CD4-positive, alpha-beta T cell (primary cell): ENCODE measurements around the gene ATP5MG. TPM values are rescaled to one million over a fixed set of nuclear protein-coding genes. Genes with fewer than 3 reads are reported as not detected.

Source experiments
- ATAC-seq: fragments of 200-7000 bp; cut with Tn5 transposase; one replicate; pipeline ENCODE4 v1.10.0; 2022; ENCODE audit warnings: mild to moderate bottlenecking; ENCODE audit not compliant: poor library complexity
- CTCF ChIA-PET: fragments of 350-600 bp; sonication (Branson Sonifier 250); formaldehyde crosslinking; loops from one replicate; lab custom pipeline; 2021; ENCODE audit warnings: antibody characterized with exemption, inconsistent platforms; lab: Charles Lee
- POLR2A ChIA-PET: fragments of 350-600 bp; sonication (Branson Sonifier 250); formaldehyde crosslinking; loops from one replicate; lab custom pipeline; 2021; ENCODE audit warnings: antibody characterized with exemption, inconsistent platforms; lab: Charles Lee
- DNase-seq, 14 experiments: peaks; one replicate each; pipeline ENCODE4 v3.0.0-alpha.2; 2013 to 2020; ENCODE audit warnings: mixed read lengths in 2 of 14
- H3K27ac ChIP-seq, 2 donors: one replicate each; pipeline versions ENCODE4 v1.5.1 to v1.7.0; 2013; ENCODE audit warnings: low read length in 2 of 2, low read depth in 1 of 2, mild to moderate bottlenecking in 1 of 2
- H3K27me3 ChIP-seq, 2 experiments: 1 replicate in 1 of 2; 2 replicates in 1 of 2; pipeline versions ENCODE4 v1.6.1 to v1.7.0; 2013; ENCODE audit warnings: low read length in 2 of 2, control low read depth in 1 of 2, mild to moderate bottlenecking in 1 of 2, moderate library complexity in 1 of 2; ENCODE audit not compliant: insufficient read depth in 2 of 2, control insufficient read depth in 1 of 2
- H3K36me3 ChIP-seq: one replicate; pipeline ENCODE4 v1.6.1; 2013; ENCODE audit warnings: low read length, control low read depth; ENCODE audit not compliant: insufficient read depth
- H3K4me1 ChIP-seq: one replicate; pipeline ENCODE4 v1.6.1; 2013; ENCODE audit warnings: low read length, control low read depth; ENCODE audit not compliant: insufficient read depth
- H3K4me3 ChIP-seq: one replicate; pipeline ENCODE4 v1.5.1; 2013; ENCODE audit warnings: mild to moderate bottlenecking, low read length, moderate library complexity
- H3K9me3 ChIP-seq, 2 experiments: 1 replicate in 1 of 2; 2 replicates in 1 of 2; pipeline versions ENCODE4 v1.6.1 to v1.7.0; 2013; ENCODE audit warnings: low read length in 2 of 2, mild to moderate bottlenecking in 2 of 2, control low read depth in 1 of 2, moderate library complexity in 1 of 2; ENCODE audit not compliant: control insufficient read depth in 1 of 2, insufficient read depth in 1 of 2
- H3K27ac Mint-ChIP-seq: one replicate; pipeline ENCODE4 v1.8.0; 2020; ENCODE audit warnings: mixed read lengths
- H3K27me3 Mint-ChIP-seq: one replicate; pipeline ENCODE4 v1.8.0; 2021; ENCODE audit warnings: mixed read lengths
- H3K36me3 Mint-ChIP-seq: one replicate; pipeline ENCODE4 v1.8.0; 2021; ENCODE audit warnings: low read depth, mixed read lengths
- H3K4me1 Mint-ChIP-seq: one replicate; pipeline ENCODE4 v1.8.0; 2021; ENCODE audit warnings: low read depth, mixed read lengths
- H3K4me3 Mint-ChIP-seq: one replicate; pipeline ENCODE4 v1.8.0; 2020; ENCODE audit warnings: mild to moderate bottlenecking, mixed read lengths
- H3K9me3 Mint-ChIP-seq: one replicate; pipeline ENCODE4 v1.8.0; 2020; ENCODE audit warnings: mixed read lengths
- CTCF ChIP-seq: fragments of 200-600 bp; IDR thresholded peaks from one replicate; pipeline ENCODE4 v1.8.0; 2022; ENCODE audit warnings: antibody characterized with exemption, mild to moderate bottlenecking
- intact Hi-C, 2 experiments: fragments of 100-400 bp; cut with DNase I in 1 of 2; cut with micrococcal nuclease in 1 of 2; formaldehyde crosslinking; loops; one replicate each; pipeline versions ENCODE4 v1.15.1 to v1.9.0; 2023 to 2025; cut with DNase I, micrococcal nuclease
- total RNA-seq, 174 experiments: library from RNA in 2 of 174; stranded (reverse) in 2 of 174; gene quantifications; one replicate each; pipeline ENCODE4 v1.2.3 and lab custom pipeline; 2021 to 2026

The ATP5MG gene
- total RNA-seq, 2 experiments from 2014 or later: 147 to 153 TPM

- no peaks in the 10 kb centered on the region for H3K4me1 Mint-ChIP-seq
- H3K27ac Mint-ChIP-seq: no peak overlapping the region
Observed at GRCh38 chr11:118374729-118375128, 26.7 kb upstream of the ATP5MG start.

GRCh38 chr11:118375978-118376377, 25.4 kb upstream of the ATP5MG start:
- intact Hi-C loops: no loop called here
- H3K4me3 ChIP-seq: no peak overlapping the region
- Mint-ChIP-seq H3K27ac (no peak overlapping the region), H3K36me3 (peaks cover 95% of the 10 kb centered on the region), H3K4me3 (no peak overlapping the region), H3K4me1 (no peaks in the 10 kb centered on the region), H3K27me3 (no peaks in the 10 kb centered on the region), H3K9me3 (no peaks in the 10 kb centered on the region)
- no peaks in the 10 kb centered on the region for H3K4me1 ChIP-seq
- ChIA-PET POLR2A (interaction anchor here (1.4 kb wide), 1 partner anchor 62 kb away, joined by 3 read pairs; no protein-coding TSS in a partner anchor), CTCF (no interaction called here)
- DNase-seq (no peak), ATAC-seq (no peak)
- H3K9me3 ChIP-seq: no peaks in the 10 kb centered on the region
- no peaks in the 10 kb centered on the region for H3K27me3 ChIP-seq
- TF ChIP-seq CTCF: no peak
- no peak overlapping the region for H3K27ac ChIP-seq
- peaks cover 100% of the 10 kb centered on the region for H3K36me3 ChIP-seq

More at GRCh38 chr11:118374729-118375128, 26.7 kb upstream of the ATP5MG start:
- ATAC-seq (no peak), DNase-seq (no peak)
- H3K36me3 ChIP-seq: peaks cover 100% of the 10 kb centered on the region
- H3K4me1 ChIP-seq: no peaks in the 10 kb centered on the region
- H3K27me3 ChIP-seq: no peaks in the 10 kb centered on the region
- peaks cover 96% of the 10 kb centered on the region for H3K36me3 Mint-ChIP-seq
- CTCF ChIA-PET: no interaction called here
- intact Hi-C loops: no loop called here
- H3K27ac ChIP-seq: no peak overlapping the region
- H3K4me3 ChIP-seq: no peak overlapping the region
- TF ChIP-seq CTCF: no peak
- POLR2A ChIA-PET: interaction anchor here (0.6 kb wide), 1 partner anchor 46 kb away, joined by 3 read pairs; no protein-coding TSS in a partner anchor
- no peaks in the 10 kb centered on the region for H3K9me3 Mint-ChIP-seq
- H3K9me3 ChIP-seq: no peaks in the 10 kb centered on the region
- no peaks in the 10 kb centered on the region for H3K27me3 Mint-ChIP-seq
- H3K4me3 Mint-ChIP-seq: no peak overlapping the region

GRCh38 chr11:118379497-118379896, 21.9 kb upstream of the ATP5MG start:
- intact Hi-C loops: no loop called here
- no peaks in the 10 kb centered on the region for H3K4me1 ChIP-seq
- no peaks in the 10 kb centered on the region for H3K27me3 Mint-ChIP-seq
- no peaks in the 10 kb centered on the region for H3K9me3 ChIP-seq
- no peaks in the 10 kb centered on the region for H3K9me3 Mint-ChIP-seq
- ChIA-PET POLR2A (interaction anchor here (1.1 to 1.7 kb wide), 2 partner anchors 20 to 57 kb away, joined by 3 to 6 read pairs; partner anchors contain the start of genes KMT2A and UBE4A), CTCF (interaction anchor here (1.2 kb wide), 1 partner anchor 181 kb away, joined by 3 read pairs; no protein-coding TSS in a partner anchor)
- no peak for ATAC-seq
- H3K4me3 ChIP-seq: no peak overlapping the region
- no peaks in the 10 kb centered on the region for H3K4me1 Mint-ChIP-seq
- TF ChIP-seq CTCF: no peak
- H3K36me3 Mint-ChIP-seq: peaks cover 93% of the 10 kb centered on the region
- no peak overlapping the region for H3K27ac ChIP-seq
- H3K4me3 Mint-ChIP-seq: no peak overlapping the region
- no peaks in the 10 kb centered on the region for H3K27me3 ChIP-seq
- H3K36me3 ChIP-seq: peaks cover 100% of the 10 kb centered on the region
- no peak for DNase-seq
- H3K27ac Mint-ChIP-seq: no peak overlapping the region
